HG03175 (cell line): ENCODE data around the gene ZNF285.
"Not testable (repeated sequence)": the region's sequence is repeated elsewhere in the genome, so short reads cannot be mapped to it uniquely, and the experiment has no call there.

Experiments
- ATAC-seq: cut with Tn5 transposase; IDR thresholded peaks from one replicate; pipeline ENCODE4 v1.9.1; 2021; ENCODE audit warnings: mild to moderate bottlenecking, moderate library complexity; ENCODE audit not compliant: unreplicated experiment

ZNF285 gene

GRCh38 chr19:44401139-44402115, at the start of gene ZNF285:
Gene ZNF285, minus strand, starts transcription at chr19:44401608. Its CDS starts 4,395 bp downstream, at chr19:44397213.
- ATAC-seq: no peak

GRCh38 chr19:44447916-44448674, 46.7 kb upstream of the ZNF285 start, which contains the start of gene ZNF229:
Gene ZNF229, minus strand, starts transcription at chr19:44448472. Its CDS starts 5,625 bp downstream, at chr19:44442847.
- ATAC-seq: no peak

- no peak for ATAC-seq
Observed at GRCh38 chr19:44438441-44438840, 37.0 kb upstream of the ZNF285 start.

- ATAC-seq: no peak
Observed at GRCh38 chr19:44435441-44435840, 34.0 kb upstream of the ZNF285 start.

- no peak for ATAC-seq
Observed at GRCh38 chr19:44430956-44431355, 29.5 kb upstream of the ZNF285 start.

GRCh38 chr19:44415553-44415952, 14.1 kb upstream of the ZNF285 start:
- ATAC-seq: not testable (repeated sequence)

GRCh38 chr19:44389268-44389667, 12.1 kb downstream of the ZNF285 start:
- not testable (repeated sequence) for ATAC-seq

- no peak for ATAC-seq
Observed at GRCh38 chr19:44374789-44375188, 26.6 kb downstream of the ZNF285 start.

- no peak for ATAC-seq
Observed at GRCh38 chr19:44371815-44372480, 29.5 kb downstream of the ZNF285 start.

- no peak for ATAC-seq
Observed at GRCh38 chr19:44367024-44367423, 34.4 kb downstream of the ZNF285 start.

GRCh38 chr19:44356383-44357111, 44.9 kb downstream of the ZNF285 start, which contains the start of gene ZNF112:
Gene ZNF112, minus strand, starts transcription at chr19:44356680. Its CDS starts 16,141 bp downstream, at chr19:44340539.
- no peak for ATAC-seq

GRCh38 chr19:44346556-44346955, 54.9 kb downstream of the ZNF285 start:
- no peak for ATAC-seq

- ATAC-seq: no peak
Observed at GRCh38 chr19:44345959-44346358, 55.4 kb downstream of the ZNF285 start.

- no peak for ATAC-seq
Observed at GRCh38 chr19:44344255-44344654, 57.2 kb downstream of the ZNF285 start.

GRCh38 chr19:44341794-44342193, 59.6 kb downstream of the ZNF285 start:
- no peak for ATAC-seq

GRCh38 chr19:44334639-44335038, 66.8 kb downstream of the ZNF285 start:
- ATAC-seq: not testable (repeated sequence)
